Mesothelial cell of epicardium (in vitro differentiated cells): ENCODE data around the gene CBLB. TPM values are rescaled to one million over a fixed set of nuclear protein-coding genes. Genes with fewer than 3 reads are reported as not detected.

Experiments used
- DNase-seq, 2 experiments: peaks; one replicate each; pipeline ENCODE4 v3.0.0; 2021; ENCODE audit warnings: low spot score in 2 of 2; ENCODE audit not compliant: unreplicated experiment in 2 of 2
- H3K27ac Mint-ChIP-seq: 2 replicates; pipeline ENCODE4 v1.8.0; 2021; ENCODE audit warnings: mixed read lengths
- H3K27me3 Mint-ChIP-seq: 2 replicates; pipeline ENCODE4 v1.8.0; 2021; ENCODE audit warnings: low read depth, mixed read lengths
- H3K36me3 Mint-ChIP-seq: 2 replicates; pipeline ENCODE4 v1.8.0; 2021; ENCODE audit warnings: mixed read lengths
- H3K4me1 Mint-ChIP-seq: 2 replicates; pipeline ENCODE4 v1.8.0; 2021; ENCODE audit warnings: mixed read lengths
- H3K4me3 Mint-ChIP-seq: 2 replicates; pipeline ENCODE4 v1.8.0; 2021; ENCODE audit warnings: mild to moderate bottlenecking, moderate library complexity, mixed read lengths
- H3K9me3 Mint-ChIP-seq: 2 replicates; pipeline ENCODE4 v1.8.0; 2021; ENCODE audit warnings: mixed read lengths
- total RNA-seq: library from RNA; stranded (reverse); gene quantifications from 3 replicates; pipeline ENCODE4 v1.2.1, GENCODE V29; 2021
- TF ChIP-seq, protein P1 (sequence below): fragments of 200-600 bp; sonication (generic); IDR thresholded peaks from one replicate; pipeline ENCODE4 v1.5.0; 2021; ENCODE audit warnings: antibody characterized with exemption; ENCODE audit not compliant: unreplicated experiment

Gene CBLB
- total RNA-seq, 1 donor from 2014 or later, result 116 TPM

DNA sequence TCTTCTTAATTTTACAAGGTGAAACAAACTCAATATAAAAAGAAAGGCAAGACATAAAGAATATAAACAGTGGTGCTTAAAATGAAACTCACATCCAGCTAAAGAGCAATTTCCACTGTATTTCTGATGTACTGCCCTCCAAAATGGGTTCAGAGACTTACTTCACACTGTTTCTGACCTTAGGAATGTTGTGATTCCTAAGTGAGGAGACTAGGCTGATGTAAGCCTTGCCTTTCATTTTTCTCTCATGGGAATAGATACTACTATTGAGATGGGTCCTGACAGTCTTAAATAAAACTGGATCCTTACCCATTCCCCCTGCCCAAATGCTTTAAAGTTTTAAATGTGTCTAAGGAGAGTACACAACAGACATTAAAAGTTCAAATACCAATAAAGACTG lies 86.9 kb downstream of the CBLB start:
- DNase-seq, result no peak
- Mint-ChIP-seq H3K27ac (peak overlapping the region; percentile 15), H3K27me3 (no peaks in the 10 kb centered on the region)

DNA sequence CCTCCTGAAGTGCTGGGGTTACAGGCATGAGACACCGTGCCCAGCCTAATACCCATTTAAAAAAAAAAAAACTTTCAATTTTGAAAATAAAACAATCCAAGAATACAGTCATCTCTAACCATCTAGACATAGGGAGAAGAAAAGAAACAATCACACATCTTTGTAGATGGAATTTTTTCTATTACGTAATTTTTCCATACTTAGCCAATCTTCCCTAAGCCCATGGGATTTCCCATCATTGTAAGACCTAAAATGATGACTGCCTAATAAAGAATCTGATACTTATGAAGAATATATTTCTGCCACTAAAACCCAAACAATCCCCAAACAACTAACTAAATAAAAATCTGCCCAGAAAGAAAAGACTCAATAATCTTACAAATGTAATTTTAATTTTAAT lies 88.7 kb downstream of the CBLB start:
- DNase-seq, result no peak
- no peak overlapping the region for H3K27ac Mint-ChIP-seq
- H3K27me3 Mint-ChIP-seq, result no peaks in the 10 kb centered on the region
- peaks cover 9% of the 10 kb centered on the region for H3K36me3 Mint-ChIP-seq
- TF ChIP-seq, protein P1, sequence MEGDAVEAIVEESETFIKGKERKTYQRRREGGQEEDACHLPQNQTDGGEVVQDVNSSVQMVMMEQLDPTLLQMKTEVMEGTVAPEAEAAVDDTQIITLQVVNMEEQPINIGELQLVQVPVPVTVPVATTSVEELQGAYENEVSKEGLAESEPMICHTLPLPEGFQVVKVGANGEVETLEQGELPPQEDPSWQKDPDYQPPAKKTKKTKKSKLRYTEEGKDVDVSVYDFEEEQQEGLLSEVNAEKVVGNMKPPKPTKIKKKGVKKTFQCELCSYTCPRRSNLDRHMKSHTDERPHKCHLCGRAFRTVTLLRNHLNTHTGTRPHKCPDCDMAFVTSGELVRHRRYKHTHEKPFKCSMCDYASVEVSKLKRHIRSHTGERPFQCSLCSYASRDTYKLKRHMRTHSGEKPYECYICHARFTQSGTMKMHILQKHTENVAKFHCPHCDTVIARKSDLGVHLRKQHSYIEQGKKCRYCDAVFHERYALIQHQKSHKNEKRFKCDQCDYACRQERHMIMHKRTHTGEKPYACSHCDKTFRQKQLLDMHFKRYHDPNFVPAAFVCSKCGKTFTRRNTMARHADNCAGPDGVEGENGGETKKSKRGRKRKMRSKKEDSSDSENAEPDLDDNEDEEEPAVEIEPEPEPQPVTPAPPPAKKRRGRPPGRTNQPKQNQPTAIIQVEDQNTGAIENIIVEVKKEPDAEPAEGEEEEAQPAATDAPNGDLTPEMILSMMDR, result no peak
- H3K4me3 Mint-ChIP-seq, result no peak overlapping the region
- no peaks in the 10 kb centered on the region for H3K9me3 Mint-ChIP-seq
- H3K4me1 Mint-ChIP-seq, result peaks cover 21% of the 10 kb centered on the region

More for the DNA sequence above, 86.9 kb downstream of the CBLB start:
- TF ChIP-seq, protein P1, result no peak
- Mint-ChIP-seq H3K4me1 (peaks cover 37% of the 10 kb centered on the region), H3K9me3 (no peaks in the 10 kb centered on the region), H3K36me3 (peaks cover 9% of the 10 kb centered on the region), H3K4me3 (no peak overlapping the region)

DNA sequence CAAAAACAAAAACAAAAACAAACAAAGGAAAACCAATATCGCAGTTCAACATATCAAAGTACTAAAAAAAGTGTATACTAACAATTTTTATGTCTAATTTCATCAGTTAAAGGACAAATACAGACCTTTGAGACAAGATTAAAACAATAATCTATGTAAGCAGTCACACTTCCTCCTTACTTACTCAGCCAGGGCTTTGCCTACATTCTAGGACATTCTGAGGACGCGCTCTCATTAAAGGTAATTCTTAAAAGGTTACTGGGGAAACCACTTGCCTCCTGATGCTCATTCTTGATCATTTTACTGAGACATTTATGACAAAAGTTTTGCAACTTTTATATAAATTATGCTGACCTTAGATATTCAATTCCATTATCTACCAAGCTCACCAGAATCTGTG lies 93.4 kb downstream of the CBLB start:
- Mint-ChIP-seq H3K27ac (no peak overlapping the region), H3K4me3 (no peak overlapping the region), H3K36me3 (peaks cover 20% of the 10 kb centered on the region), H3K4me1 (peaks cover 8% of the 10 kb centered on the region), H3K9me3 (peaks cover 10% of the 10 kb centered on the region), H3K27me3 (no peaks in the 10 kb centered on the region)
- TF ChIP-seq, protein P1, result no peak
- no peak for DNase-seq

DNA sequence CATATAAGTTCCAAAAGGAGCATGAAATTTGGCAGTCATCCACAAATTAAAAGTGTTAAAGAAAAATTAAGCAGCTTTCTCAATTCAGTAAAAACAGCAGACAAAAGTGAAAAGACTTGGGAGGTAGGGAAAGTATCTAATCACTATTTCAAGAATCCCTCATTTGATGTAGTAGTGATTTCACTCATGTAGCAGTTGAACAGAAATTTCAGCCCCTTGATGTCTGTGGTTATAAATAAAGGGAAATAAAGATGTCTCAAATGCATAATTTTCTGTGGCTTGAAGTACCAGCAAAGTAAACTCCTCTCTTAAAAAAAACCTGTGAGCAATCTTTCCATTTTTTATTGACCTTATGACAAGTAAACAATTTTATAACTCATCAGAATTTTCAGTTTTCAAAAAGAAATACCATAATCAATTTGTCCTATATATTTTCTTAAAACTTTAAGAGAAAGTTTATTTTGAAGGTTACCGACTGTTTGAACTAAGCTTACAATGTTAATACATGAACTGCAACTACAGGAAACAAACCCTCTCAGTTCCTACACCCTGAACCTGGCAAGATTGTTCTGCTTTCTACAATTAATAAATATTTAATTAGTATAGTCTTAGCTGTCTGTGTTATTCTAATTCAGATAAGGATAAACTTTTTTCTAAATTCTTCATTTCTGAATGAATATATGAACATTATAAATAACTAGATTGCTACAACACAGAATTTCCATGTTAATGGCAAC lies 94.2 kb downstream of the CBLB start:
- peaks cover 8% of the 10 kb centered on the region for H3K4me1 Mint-ChIP-seq
- peaks cover 20% of the 10 kb centered on the region for H3K36me3 Mint-ChIP-seq
- H3K27ac Mint-ChIP-seq, result peak overlapping the region; percentile 17
- peaks cover 10% of the 10 kb centered on the region for H3K9me3 Mint-ChIP-seq
- H3K27me3 Mint-ChIP-seq, result no peaks in the 10 kb centered on the region
- no peak for DNase-seq
- TF ChIP-seq, protein P1, result no peak
- no peak overlapping the region for H3K4me3 Mint-ChIP-seq

DNA sequence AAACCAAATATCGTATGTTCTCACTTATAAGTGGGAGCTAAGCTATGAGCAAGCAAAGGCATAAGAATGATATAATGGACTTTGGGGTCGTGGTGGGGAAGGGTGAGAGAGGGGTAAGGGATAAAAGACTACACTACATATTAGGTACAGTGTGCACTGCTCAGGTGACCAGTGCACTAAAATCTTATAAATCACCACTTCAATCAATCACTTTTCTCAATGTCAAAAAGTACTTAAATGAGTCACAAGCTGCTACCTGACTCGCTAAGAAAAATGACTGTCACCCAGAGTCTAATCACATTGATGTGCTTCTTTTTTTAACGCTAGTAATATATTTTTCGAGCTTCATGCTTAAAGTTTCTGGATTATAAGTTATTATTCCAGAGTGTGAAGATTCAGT lies 95.5 kb downstream of the CBLB start:
- Mint-ChIP-seq H3K4me3 (no peak overlapping the region), H3K4me1 (peaks cover 9% of the 10 kb centered on the region), H3K36me3 (peaks cover 26% of the 10 kb centered on the region), H3K27ac (no peak overlapping the region), H3K9me3 (peaks cover 13% of the 10 kb centered on the region), H3K27me3 (no peaks in the 10 kb centered on the region)
- TF ChIP-seq, protein P1, result no peak
- DNase-seq, result no peak
